CD14-positive monocyte (primary cell): ENCODE results near the gene GAK. TPM values are rescaled to one million over a fixed set of nuclear protein-coding genes. Genes with fewer than 3 reads are reported as not detected.
A peak's percentile ranks its signal among the peaks of the same experiment; 100 is the strongest.

Experiments used
- DNase-seq, 3 donors: peaks; one replicate each; pipeline ENCODE4 v3.0.0-alpha.2; 2011 to 2022
- H2AFZ ChIP-seq: 2 replicates; pipeline ENCODE4 v1.6.0; 2012; ENCODE audit warnings: mild to moderate bottlenecking, low read depth, low read length, inconsistent platforms; ENCODE audit not compliant: insufficient read depth, poor library complexity, severe bottlenecking
- H3K27ac ChIP-seq, 2 donors: 1 replicate in 1 of 2; 2 replicates in 1 of 2; pipeline ENCODE4 v1.5.1; 2012 to 2013; ENCODE audit warnings: low read length in 2 of 2, control low read depth in 1 of 2, inconsistent platforms in 1 of 2, low read depth in 1 of 2, mild to moderate bottlenecking in 1 of 2
- H3K27me3 ChIP-seq, 2 donors: one replicate each; pipeline versions ENCODE4 v1.6.0 to v1.6.1; 2011 to 2013; ENCODE audit warnings: low read length in 2 of 2; ENCODE audit not compliant: control insufficient read depth in 2 of 2, insufficient read depth in 2 of 2
- H3K36me3 ChIP-seq, 2 donors: replicated peaks in 1 of 2; 1 replicate in 1 of 2; 2 replicates in 1 of 2; pipeline versions ENCODE4 v1.5.1 to v1.6.1; 2012 to 2013; ENCODE audit warnings: low read length in 2 of 2, control low read depth in 1 of 2, inconsistent platforms in 1 of 2, mild to moderate bottlenecking in 1 of 2; ENCODE audit not compliant: insufficient read depth in 2 of 2, control insufficient read depth in 1 of 2
- H3K4me1 ChIP-seq, 2 donors: 1 replicate in 1 of 2; 2 replicates in 1 of 2; pipeline versions ENCODE4 v1.5.1 to v1.6.1; 2012 to 2013; ENCODE audit warnings: low read length in 2 of 2, control low read depth in 1 of 2, inconsistent platforms in 1 of 2, mild to moderate bottlenecking in 1 of 2, moderate library complexity in 1 of 2; ENCODE audit not compliant: insufficient read depth in 2 of 2, control insufficient read depth in 1 of 2
- H3K4me2 ChIP-seq: replicated peaks from 2 replicates; pipeline ENCODE3; 2012; ENCODE audit warnings: low read length, moderate library complexity, mild to moderate bottlenecking; ENCODE audit not compliant: poor library complexity, severe bottlenecking; ENCODE audit errors: extremely low read depth
- H3K4me3 ChIP-seq, 3 experiments: fragments of 200-600 bp in 1 of 3; sonication (generic) in 1 of 3; replicated peaks in 1 of 3; 1 replicate in 2 of 3; 2 replicates in 1 of 3; pipeline ENCODE4 v1.5.1; 2011 to 2013; ENCODE audit warnings: low read length in 3 of 3, mild to moderate bottlenecking in 3 of 3, control low read depth in 2 of 3, low read depth in 2 of 3, inconsistent platforms in 1 of 3, moderate library complexity in 1 of 3
- H3K79me2 ChIP-seq: 2 replicates; pipeline ENCODE4 v1.6.0; 2012; ENCODE audit warnings: mild to moderate bottlenecking, control low read depth, inconsistent platforms, low read length, moderate library complexity; ENCODE audit not compliant: insufficient read depth
- H3K9ac ChIP-seq: 2 replicates; pipeline ENCODE4 v1.6.0; 2017; ENCODE audit warnings: low read length, mild to moderate bottlenecking; ENCODE audit not compliant: insufficient read depth, poor library complexity, severe bottlenecking
- H3K9me3 ChIP-seq, 2 donors: replicated peaks in 1 of 2; 1 replicate in 1 of 2; 2 replicates in 1 of 2; pipeline versions ENCODE4 v1.5.1 to v1.6.1; 2012 to 2013; ENCODE audit warnings: low read length in 2 of 2, control low read depth in 1 of 2; ENCODE audit not compliant: control insufficient read depth in 1 of 2, insufficient read depth in 1 of 2
- H4K20me1 ChIP-seq: 2 replicates; pipeline ENCODE4 v1.6.0; 2012; ENCODE audit warnings: mild to moderate bottlenecking, low read length, control low read depth, moderate library complexity; ENCODE audit not compliant: insufficient read depth
- H3K27ac Mint-ChIP-seq, 7 donors: one replicate each; pipeline ENCODE4 v1.8.0; 2020; ENCODE audit warnings: mild to moderate bottlenecking in 7 of 7, mixed read lengths in 7 of 7, moderate library complexity in 6 of 7, inconsistent platforms in 2 of 7
- H3K27me3 Mint-ChIP-seq, 3 donors: one replicate each; pipeline ENCODE4 v1.8.0; 2021 to 2022; ENCODE audit warnings: low read depth in 3 of 3, mild to moderate bottlenecking in 3 of 3, mixed read lengths in 3 of 3, moderate library complexity in 3 of 3, inconsistent platforms in 1 of 3
- H3K36me3 Mint-ChIP-seq, 2 donors: one replicate each; pipeline ENCODE4 v1.8.0; 2020; ENCODE audit warnings: mixed read lengths in 2 of 2, inconsistent platforms in 1 of 2, mild to moderate bottlenecking in 1 of 2
- H3K4me1 Mint-ChIP-seq: one replicate; pipeline ENCODE4 v1.8.0; 2020; ENCODE audit warnings: mild to moderate bottlenecking, mixed read lengths
- H3K4me3 Mint-ChIP-seq, 2 donors: one replicate each; pipeline ENCODE4 v1.8.0; 2020; ENCODE audit warnings: mild to moderate bottlenecking in 2 of 2, mixed read lengths in 2 of 2, moderate library complexity in 1 of 2
- H3K9me3 Mint-ChIP-seq, 7 donors: one replicate each; pipeline ENCODE4 v1.8.0; 2020 to 2022; ENCODE audit warnings: mixed read lengths in 7 of 7, mild to moderate bottlenecking in 6 of 7, moderate library complexity in 6 of 7, inconsistent platforms in 2 of 7
- CTCF ChIP-seq: fragments of 200-600 bp; IDR thresholded peaks from one replicate; pipeline ENCODE4 v1.8.0; 2022; ENCODE audit warnings: antibody characterized with exemption, mild to moderate bottlenecking
- WGBS: methylation state at CpG from one replicate; pipeline ENCODE4 v1.1.5; 2013; ENCODE audit warnings: missing lambda C conversion rate; ENCODE audit not compliant: insufficient coverage; 5-methylcytosine and 5-hydroxymethylcytosine counted together
- intact Hi-C, 2 donors: fragments of 100-400 bp; cut with micrococcal nuclease; formaldehyde crosslinking; loops; one replicate each; pipeline versions ENCODE4 v1.15.0 to v1.15.1; 2023
- polyA plus RNA-seq, 3 donors: library from polyadenylated mRNA; depleted of rRNA in 1 of 3; unstranded in 2 of 3; stranded (reverse) in 1 of 3; fragments of 300-500 nt in 2 of 3; fragments of >200 nt in 1 of 3; fragmentation: Illumina TruSeq in 2 of 3; gene quantifications; 1 replicate in 2 of 3; 2 replicates in 1 of 3; pipeline ENCODE4 v1.2.3, GENCODE V29; 2012 to 2021

GAK gene
- polyA plus RNA-seq, 3 donors = 40.3 to 88.7 (median 54.9) TPM

- Histone ChIP-seq H3K9ac (no peak overlapping the region), H2AFZ (no peak overlapping the region), H3K4me2 (no peak overlapping the region), H3K27ac (no peak overlapping the region), H3K36me3 (peaks cover 91 to 99% of the 10 kb centered on the region in 2 donors), H3K79me2 (no peaks in the 10 kb centered on the region), H3K27me3 (no peaks in the 10 kb centered on the region), H3K4me3 (no peak overlapping the region), H3K9me3 (no peaks in the 10 kb centered on the region), H4K20me1 (peaks cover 42% of the 10 kb centered on the region), H3K4me1 (no peaks in the 10 kb centered on the region)
- no peak overlapping the region for H3K27ac Mint-ChIP-seq
- H3K4me1 Mint-ChIP-seq = no peaks in the 10 kb centered on the region
- no peak overlapping the region for H3K4me3 Mint-ChIP-seq
- H3K27me3 Mint-ChIP-seq = no peaks in the 10 kb centered on the region
- TF ChIP-seq CTCF = no peak
- peaks cover 0 to 2% (median 0%) of the 10 kb centered on the region in 7 donors for H3K9me3 Mint-ChIP-seq
- WGBS = 99% methylated on average over 31 of the region's 31 CpGs
- DNase-seq = no peak
- intact Hi-C loops = no loop called here
- H3K36me3 Mint-ChIP-seq = peaks cover 88 to 98% of the 10 kb centered on the region in 2 donors
These were observed 73.2 kb downstream of the GAK start for GRCh38 chr4:858831-859451.

GRCh38 chr4:858041-858481 is 74.1 kb downstream of the GAK start:
- WGBS = 92% methylated on average over 16 of the region's 17 CpGs
- no peak overlapping the region for H3K27ac ChIP-seq
- H3K4me1 ChIP-seq = no peaks in the 10 kb centered on the region
- no peak overlapping the region for H2AFZ ChIP-seq
- H3K36me3 ChIP-seq = peaks cover 85 to 96% of the 10 kb centered on the region in 2 donors
- H3K27ac Mint-ChIP-seq = peak overlapping the region in 1 of 7 donors; percentile 66
- no peak for DNase-seq
- no peaks in the 10 kb centered on the region for H3K27me3 Mint-ChIP-seq
- H3K4me3 ChIP-seq = no peak overlapping the region
- intact Hi-C loops = no loop called here
- no peaks in the 10 kb centered on the region for H3K79me2 ChIP-seq
- H4K20me1 ChIP-seq = peaks cover 40% of the 10 kb centered on the region
- no peak overlapping the region for H3K9ac ChIP-seq
- H3K4me2 ChIP-seq = no peak overlapping the region
- no peak overlapping the region for H3K4me3 Mint-ChIP-seq
- peaks cover 87 to 98% of the 10 kb centered on the region in 2 donors for H3K36me3 Mint-ChIP-seq
- no peaks in the 10 kb centered on the region for H3K4me1 Mint-ChIP-seq
- H3K27me3 ChIP-seq = no peaks in the 10 kb centered on the region
- H3K9me3 Mint-ChIP-seq = peaks cover 0 to 2% (median 0%) of the 10 kb centered on the region in 7 donors
- TF ChIP-seq CTCF = no peak
- no peaks in the 10 kb centered on the region for H3K9me3 ChIP-seq
